Esophagus muscularis mucosa (tissue), 4 donors: ENCODE data around the gene KRTAP10-4. TPM values are rescaled to one million over a fixed set of nuclear protein-coding genes. Genes with fewer than 3 reads are reported as not detected.
A peak's percentile ranks its signal among the peaks of the same experiment; 100 is the strongest.

Experiments used
- DNase-seq: peaks from one replicate; pipeline ENCODE4 v3.0.0-alpha.2; 2017; ENCODE audit errors: extremely low spot score
- H3K27ac ChIP-seq, 4 donors: fragments of 200-600 bp; sonication (generic); replicated peaks in 1 of 4; 1 replicate in 3 of 4; 2 replicates in 1 of 4; pipeline ENCODE4 v1.5.1; 2016 to 2019; ENCODE audit warnings: mild to moderate bottlenecking in 1 of 4
- H3K27me3 ChIP-seq, 4 donors: fragments of 200-600 bp; sonication (generic); one replicate each; pipeline versions ENCODE4 v1.5.1 to v1.6.0; 2016 to 2019
- H3K36me3 ChIP-seq, 4 donors: fragments of 200-600 bp; sonication (generic); one replicate each; pipeline ENCODE4 v1.5.1; 2016 to 2019
- H3K4me1 ChIP-seq, 4 donors: fragments of 200-600 bp; sonication (generic); one replicate each; pipeline ENCODE4 v1.5.1; 2016 to 2019
- H3K4me3 ChIP-seq, 4 donors: fragments of 200-600 bp; sonication (generic); 1 replicate in 2 of 4; 2 replicates in 2 of 4; pipeline ENCODE4 v1.5.1; 2016 to 2019; ENCODE audit warnings: mild to moderate bottlenecking in 4 of 4, moderate library complexity in 1 of 4
- H3K9me3 ChIP-seq, 4 donors: fragments of 200-600 bp; sonication (generic); 1 replicate in 3 of 4; 2 replicates in 1 of 4; pipeline ENCODE4 v1.5.1; 2016 to 2019
- CTCF ChIP-seq, 3 experiments: fragments of 200-600 bp in 2 of 3; fragments of 450-650 bp in 1 of 3; sonication (generic) in 2 of 3; IDR thresholded peaks; one replicate each; pipeline ENCODE4 v1.5.1; 2017 to 2019; ENCODE audit warnings: antibody characterized with exemption in 3 of 3, mild to moderate bottlenecking in 2 of 3, moderate library complexity in 1 of 3
- EP300 ChIP-seq: sonication (generic); formaldehyde crosslinking; IDR thresholded peaks from one replicate; pipeline ENCODE4 v1.6.1; 2017; ENCODE audit warnings: antibody characterized with exemption
- POLR2A ChIP-seq: fragments of 450-650 bp; IDR thresholded peaks from one replicate; pipeline ENCODE4 v1.6.1; 2017; ENCODE audit warnings: antibody characterized with exemption, moderate library complexity, mild to moderate bottlenecking, low read depth
- POLR2AphosphoS5 ChIP-seq, 2 donors: sonication (generic); formaldehyde crosslinking; IDR thresholded peaks; one replicate each; pipeline ENCODE4 v1.6.1; 2017; ENCODE audit warnings: antibody characterized with exemption in 2 of 2
- WGBS: methylation state at CpG from one replicate; pipeline ENCODE4 v1.1.5; 2018; 5-methylcytosine and 5-hydroxymethylcytosine counted together
- intact Hi-C: fragments of 100-400 bp; cut with DNase I; formaldehyde crosslinking; loops from one replicate; pipeline ENCODE4 v1.15.1; 2023
- total RNA-seq, 4 donors: library from RNA; depleted of rRNA; stranded (reverse); fragments of >200 nt; gene quantifications; one replicate each; pipeline versions ENCODE4 v1.1.0 to v1.2.1, GENCODE V29; 2016

The KRTAP10-4 gene
- total RNA-seq, 4 donors from 2014 or later, result not detected

- no peak overlapping the region for H3K4me3 ChIP-seq
- peaks cover 0 to 27% (median 8%) of the 10 kb centered on the region in 4 donors for H3K9me3 ChIP-seq
- DNase-seq, result no peak
- 84% methylated on average over 1 of the region's 1 CpG for WGBS
- TF ChIP-seq CTCF (IDR thresholded peaks at IDR 0.05) (no peak), POLR2A (no peak), EP300 (no peak), POLR2AphosphoS5 (IDR thresholded peaks at IDR 0.05) (no peak)
- no peak overlapping the region for H3K27ac ChIP-seq
- no peaks in the 10 kb centered on the region for H3K4me1 ChIP-seq
- peaks cover 0 to 21% (median 0%) of the 10 kb centered on the region in 4 donors for H3K27me3 ChIP-seq
- H3K36me3 ChIP-seq, result no peaks in the 10 kb centered on the region
- intact Hi-C loops, result no loop called here
These were observed 30.8 kb upstream of the KRTAP10-4 start for GRCh38 chr21:44542716-44543115.

- no peak overlapping the region for H3K27ac ChIP-seq
- intact Hi-C loops, result no loop called here
- TF ChIP-seq POLR2AphosphoS5 (IDR thresholded peaks at IDR 0.05) (no peak), POLR2A (no peak), CTCF (IDR thresholded peaks at IDR 0.05) (no peak), EP300 (no peak)
- peaks cover 0 to 27% (median 8%) of the 10 kb centered on the region in 4 donors for H3K9me3 ChIP-seq
- peaks cover 0 to 21% (median 0%) of the 10 kb centered on the region in 4 donors for H3K27me3 ChIP-seq
- 80% methylated on average over 3 of the region's 3 CpGs for WGBS
- peak; percentile 78 for DNase-seq
- peaks cover 0 to 10% (median 9%) of the 10 kb centered on the region in 4 donors for H3K4me1 ChIP-seq
- no peak overlapping the region for H3K4me3 ChIP-seq
- H3K36me3 ChIP-seq, result no peaks in the 10 kb centered on the region
These were observed 29.0 kb upstream of the KRTAP10-4 start for GRCh38 chr21:44544566-44544965.

GRCh38 chr21:44547656-44548331 is 25.7 kb upstream of the KRTAP10-4 start:
- WGBS, result 60% methylated on average over 5 of the region's 5 CpGs
- H3K36me3 ChIP-seq, result no peaks in the 10 kb centered on the region
- peaks cover 0 to 10% (median 9%) of the 10 kb centered on the region in 4 donors for H3K4me1 ChIP-seq
- H3K9me3 ChIP-seq, result peaks cover 0 to 16% (median 4%) of the 10 kb centered on the region in 4 donors
- no peak overlapping the region for H3K4me3 ChIP-seq
- TF ChIP-seq POLR2A, result no peak
- no peak for TF ChIP-seq CTCF (IDR thresholded peaks at IDR 0.05)
- TF ChIP-seq POLR2AphosphoS5 (IDR thresholded peaks at IDR 0.05), result no peak
- no peak for TF ChIP-seq EP300
- peaks cover 0 to 36% (median 0%) of the 10 kb centered on the region in 4 donors for H3K27me3 ChIP-seq
- H3K27ac ChIP-seq, result no peak overlapping the region
- peak; percentile 90 for DNase-seq
- intact Hi-C loops, result no loop called here

GRCh38 chr21:44548381-44548780 is 25.1 kb upstream of the KRTAP10-4 start:
- H3K9me3 ChIP-seq, result peaks cover 0 to 12% (median 4%) of the 10 kb centered on the region in 4 donors
- intact Hi-C loops, result no loop called here

GRCh38 chr21:44548922-44549321 is 24.6 kb upstream of the KRTAP10-4 start:
- Histone ChIP-seq H3K4me1 (peaks cover 0 to 10% (median 9%) of the 10 kb centered on the region in 4 donors), H3K27me3 (peaks cover 0 to 36% (median 0%) of the 10 kb centered on the region in 4 donors), H3K27ac (no peak overlapping the region), H3K4me3 (peak overlapping the region in 2 of 4 donors; percentile 12 to 15), H3K36me3 (no peaks in the 10 kb centered on the region), H3K9me3 (peaks cover 0 to 11% (median 4%) of the 10 kb centered on the region in 4 donors)
- TF ChIP-seq CTCF (IDR thresholded peaks at IDR 0.05) (no peak), POLR2AphosphoS5 (IDR thresholded peaks at IDR 0.05) (no peak), POLR2A (no peak), EP300 (no peak)
- DNase-seq, result no peak
- intact Hi-C loops, result no loop called here
- 24% methylated on average over 14 of the region's 14 CpGs for WGBS

More at GRCh38 chr21:44548381-44548780, 25.1 kb upstream of the KRTAP10-4 start:
- Histone ChIP-seq H3K4me3 (peak overlapping the region in 2 of 4 donors; percentile 12 to 15), H3K27me3 (peaks cover 0 to 36% (median 0%) of the 10 kb centered on the region in 4 donors), H3K36me3 (no peaks in the 10 kb centered on the region), H3K4me1 (peaks cover 0 to 10% (median 9%) of the 10 kb centered on the region in 4 donors), H3K27ac (no peak overlapping the region)
- 45% methylated on average over 13 of the region's 13 CpGs for WGBS
- no peak for TF ChIP-seq POLR2A
- no peak for TF ChIP-seq EP300
- DNase-seq, result peak; percentile 80
